Activated gamma-delta T cell treated with anti-CD3 and anti-CD28 coated beads, Interleukin-2, amount 50 U/mL, for 16 hours (primary cell): Measurements from ENCODE around the gene C2orf42.
"Not testable (repeated sequence)": the region's sequence is repeated elsewhere in the genome, so short reads cannot be mapped to it uniquely, and the experiment has no call there.

ENCODE experiments used
- DNase-seq: peaks from one replicate; pipeline ENCODE4 v3.0.0-alpha.2; 2020; ENCODE audit warnings: low read depth

C2orf42 gene

GRCh38 chr2:70102323-70102905 is 88.4 kb downstream of the C2orf42 start:
- not testable (repeated sequence) for DNase-seq

- not testable (repeated sequence) for DNase-seq
Measured at GRCh38 chr2:70101686-70102085, 89.1 kb downstream of the C2orf42 start.

GRCh38 chr2:70101174-70101573 is 89.6 kb downstream of the C2orf42 start:
- DNase-seq: no peak
